Dedifferentiated amniotic fluid mesenchymal stem cell (primary cell): ENCODE data around the gene CFI.
"Not testable (repeated sequence)": the region's sequence is repeated elsewhere in the genome, so short reads cannot be mapped to it uniquely, and the experiment has no call there.

ENCODE experiments used
- DNase-seq: peaks from one replicate; pipeline ENCODE4 v3.0.0-alpha.2; 2016; ENCODE audit errors: extremely low spot score

CFI gene

GRCh38 chr4:109798866-109799265 lies 2.9 kb downstream of the CFI start:
- no peak for DNase-seq

GRCh38 chr4:109795059-109795458 lies 6.7 kb downstream of the CFI start:
- DNase-seq, result no peak

- no peak for DNase-seq
These were observed 14.0 kb downstream of the CFI start for GRCh38 chr4:109787807-109788206.

- no peak for DNase-seq
These were observed 15.0 kb downstream of the CFI start for GRCh38 chr4:109786846-109787245.

- DNase-seq, result not testable (repeated sequence)
These were observed 19.7 kb downstream of the CFI start for GRCh38 chr4:109782092-109782491.

- no peak for DNase-seq
These were observed 36.9 kb downstream of the CFI start for GRCh38 chr4:109764789-109765402.

- no peak for DNase-seq
These were observed 37.4 kb downstream of the CFI start for GRCh38 chr4:109764376-109764775.

GRCh38 chr4:109760682-109761081 lies 41.1 kb downstream of the CFI start:
- no peak for DNase-seq

- DNase-seq, result no peak
These were observed 46.1 kb downstream of the CFI start for GRCh38 chr4:109755656-109756055.

- DNase-seq, result no peak
These were observed 47.5 kb downstream of the CFI start for GRCh38 chr4:109754093-109754857.

- DNase-seq, result no peak
These were observed 49.3 kb downstream of the CFI start for GRCh38 chr4:109752525-109752924.

GRCh38 chr4:109751852-109752251 lies 49.9 kb downstream of the CFI start:
- no peak for DNase-seq

GRCh38 chr4:109750652-109751244 lies 51.1 kb downstream of the CFI start:
- DNase-seq, result no peak

GRCh38 chr4:109749388-109750082 lies 52.3 kb downstream of the CFI start:
- no peak for DNase-seq

- no peak for DNase-seq
These were observed 53.7 kb downstream of the CFI start for GRCh38 chr4:109748114-109748513.

- DNase-seq, result no peak
These were observed 55.1 kb downstream of the CFI start for GRCh38 chr4:109746728-109747127.

GRCh38 chr4:109745830-109746229 lies 56.0 kb downstream of the CFI start:
- no peak for DNase-seq

- DNase-seq, result no peak
These were observed 62.3 kb downstream of the CFI start for GRCh38 chr4:109739547-109739946.

- DNase-seq, result no peak
These were observed 63.5 kb downstream of the CFI start for GRCh38 chr4:109738104-109738872.

GRCh38 chr4:109735566-109736365 lies 66.0 kb downstream of the CFI start:
- no peak for DNase-seq

- no peak for DNase-seq
These were observed 68.1 kb downstream of the CFI start for GRCh38 chr4:109733728-109734127.
